Activated T-helper 1 cell treated with anti-CD3 and anti-CD28 coated beads, Interleukin-12 subunit alpha, Interleukin-12 subunit beta, Interleukin-2, Interleukin-4 antibody, amounts not matched to agents 30 ng/mL and 10 ng/mL and 1 ng/mL, durations not matched to agents 14 hours and 24 hours and 36 hours (primary cell): ENCODE data around the gene TFAP2D. TPM values are rescaled to one million over a fixed set of nuclear protein-coding genes. Genes with fewer than 3 reads are reported as not detected.

Source experiments
- DNase-seq: peaks from one replicate; pipeline ENCODE4 v3.0.0; 2021; ENCODE audit warnings: low spot score
- H3K27ac Mint-ChIP-seq: one replicate; pipeline ENCODE4 v1.8.0; 2021; ENCODE audit warnings: mild to moderate bottlenecking, mixed read lengths
- H3K27me3 Mint-ChIP-seq: one replicate; pipeline ENCODE4 v1.8.0; 2022; ENCODE audit warnings: mild to moderate bottlenecking, moderate library complexity, mixed read lengths; ENCODE audit not compliant: insufficient read depth
- H3K36me3 Mint-ChIP-seq: one replicate; pipeline ENCODE4 v1.8.0; 2021; ENCODE audit warnings: low read depth, mixed read lengths
- H3K4me1 Mint-ChIP-seq: one replicate; pipeline ENCODE4 v1.8.0; 2021; ENCODE audit warnings: low read depth, mixed read lengths
- H3K4me3 Mint-ChIP-seq: one replicate; pipeline ENCODE4 v1.8.0; 2021; ENCODE audit warnings: mild to moderate bottlenecking, moderate library complexity, mixed read lengths
- H3K9me3 Mint-ChIP-seq: one replicate; pipeline ENCODE4 v1.8.0; 2021; ENCODE audit warnings: mixed read lengths
- intact Hi-C: fragments of 100-400 bp; cut with micrococcal nuclease; formaldehyde crosslinking; loops from one replicate; pipeline ENCODE4 v1.15.1; 2024
- total RNA-seq: library from RNA; stranded (reverse); gene quantifications from 2 replicates; pipeline ENCODE4 v1.2.3, GENCODE V29; 2022

Gene TFAP2D
- total RNA-seq, 1 donor from 2014 or later, result not detected

GRCh38 chr6:50734488-50734887, 21.2 kb downstream of the TFAP2D start:
- Mint-ChIP-seq H3K9me3 (no peaks in the 10 kb centered on the region), H3K4me3 (no peak overlapping the region), H3K27ac (no peak overlapping the region), H3K4me1 (no peaks in the 10 kb centered on the region), H3K36me3 (no peaks in the 10 kb centered on the region), H3K27me3 (no peaks in the 10 kb centered on the region)
- DNase-seq, result no peak
- intact Hi-C loops, result no loop called here

DNA sequence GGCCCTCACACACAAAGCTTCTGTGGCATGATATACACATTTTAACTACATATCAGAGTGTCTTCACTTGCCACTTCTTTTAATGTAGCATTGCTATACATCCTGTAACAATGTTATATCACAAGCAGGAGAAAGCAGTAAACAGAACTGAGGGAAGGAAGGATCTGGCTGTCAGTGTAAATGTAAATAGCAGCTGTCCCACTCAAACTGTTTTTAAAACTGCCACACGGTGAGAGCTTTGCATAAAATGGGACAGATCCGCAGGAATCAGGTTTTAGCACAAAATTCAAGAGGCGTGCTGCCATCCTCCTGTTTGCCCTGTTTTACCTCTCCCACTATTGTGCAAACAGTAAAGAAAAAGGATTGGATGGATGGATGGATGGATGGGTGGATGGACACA, 28.8 kb downstream of the TFAP2D start:
- Mint-ChIP-seq H3K36me3 (no peaks in the 10 kb centered on the region), H3K27me3 (no peaks in the 10 kb centered on the region), H3K9me3 (no peaks in the 10 kb centered on the region), H3K27ac (no peak overlapping the region), H3K4me3 (no peak overlapping the region), H3K4me1 (no peaks in the 10 kb centered on the region)
- intact Hi-C loops, result no loop called here
- no peak for DNase-seq

GRCh38 chr6:50744976-50745375, 31.6 kb downstream of the TFAP2D start:
- no peaks in the 10 kb centered on the region for H3K9me3 Mint-ChIP-seq
- H3K36me3 Mint-ChIP-seq, result no peaks in the 10 kb centered on the region
- DNase-seq, result no peak
- H3K27me3 Mint-ChIP-seq, result no peaks in the 10 kb centered on the region
- H3K4me3 Mint-ChIP-seq, result no peak overlapping the region
- H3K4me1 Mint-ChIP-seq, result no peaks in the 10 kb centered on the region
- H3K27ac Mint-ChIP-seq, result no peak overlapping the region
- intact Hi-C loops, result no loop called here

DNA sequence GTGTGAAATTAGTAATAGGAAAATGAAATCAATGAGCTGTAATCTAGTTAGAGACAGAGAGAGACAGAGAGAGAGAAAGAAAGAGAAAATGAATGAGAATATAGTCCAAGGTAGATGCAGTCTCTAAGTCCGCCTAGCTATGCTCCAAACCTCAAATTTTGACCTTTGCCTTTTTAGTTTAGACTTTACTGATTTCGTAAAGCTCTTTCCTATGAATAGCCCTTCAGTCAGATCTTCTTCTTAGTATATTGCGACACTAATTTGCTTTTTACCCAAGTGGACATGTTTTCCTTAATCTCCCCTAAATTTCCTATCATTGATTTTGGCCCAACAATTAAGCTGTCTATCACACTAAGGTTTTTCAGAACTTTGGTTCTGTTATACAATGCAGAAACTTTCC, 49.5 kb downstream of the TFAP2D start:
- no peaks in the 10 kb centered on the region for H3K27me3 Mint-ChIP-seq
- no peaks in the 10 kb centered on the region for H3K4me1 Mint-ChIP-seq
- H3K9me3 Mint-ChIP-seq, result peaks cover 5% of the 10 kb centered on the region
- DNase-seq, result no peak
- H3K27ac Mint-ChIP-seq, result no peak overlapping the region
- no peak overlapping the region for H3K4me3 Mint-ChIP-seq
- H3K36me3 Mint-ChIP-seq, result no peaks in the 10 kb centered on the region
- intact Hi-C loops, result no loop called here

DNA sequence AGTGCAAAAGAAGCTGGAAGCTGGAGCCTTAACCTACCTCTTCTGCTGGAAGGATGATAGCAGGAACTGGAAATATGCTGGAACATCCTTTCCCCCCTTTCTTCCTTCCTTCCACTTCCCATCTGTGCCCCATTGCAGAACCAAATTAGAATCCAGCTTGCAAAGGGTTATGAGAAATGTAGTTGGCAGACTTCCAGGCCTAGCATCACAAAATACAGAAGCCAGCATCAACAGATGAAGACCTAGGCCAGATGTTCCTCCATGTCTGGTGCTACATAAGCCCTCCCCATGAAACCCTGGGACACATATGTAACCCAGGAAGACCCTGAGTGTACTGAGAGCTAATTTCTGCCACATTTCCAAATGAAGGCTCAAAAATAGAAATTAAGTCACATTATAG, 65.4 kb downstream of the TFAP2D start:
- no peaks in the 10 kb centered on the region for H3K4me1 Mint-ChIP-seq

DNA sequence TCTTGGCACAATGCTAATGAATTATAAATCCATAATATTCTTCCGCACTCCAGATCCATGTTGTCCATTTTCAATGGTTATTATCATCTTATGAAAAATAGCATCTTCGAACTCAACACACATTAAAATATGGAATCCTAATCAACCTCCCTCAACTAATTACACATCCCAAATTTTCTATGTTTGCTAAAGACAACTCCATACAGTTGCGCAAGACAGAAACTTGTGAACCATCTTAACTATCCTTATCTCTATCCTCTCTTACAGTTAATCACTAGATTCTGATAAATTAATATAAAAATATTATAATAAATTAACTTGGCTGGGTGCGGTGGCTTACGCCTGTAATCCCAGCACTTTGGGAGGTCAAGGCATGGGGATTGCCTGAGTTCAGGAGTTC, 67.1 kb downstream of the TFAP2D start:
- Mint-ChIP-seq H3K27ac (no peak overlapping the region), H3K27me3 (no peaks in the 10 kb centered on the region), H3K4me3 (no peak overlapping the region), H3K4me1 (no peaks in the 10 kb centered on the region), H3K9me3 (no peaks in the 10 kb centered on the region), H3K36me3 (no peaks in the 10 kb centered on the region)
- intact Hi-C loops, result no loop called here
- no peak for DNase-seq

More for the DNA sequence above, 65.4 kb downstream of the TFAP2D start:
- no peak overlapping the region for H3K4me3 Mint-ChIP-seq
- H3K36me3 Mint-ChIP-seq, result no peaks in the 10 kb centered on the region
- DNase-seq, result no peak
- no peaks in the 10 kb centered on the region for H3K9me3 Mint-ChIP-seq
- intact Hi-C loops, result no loop called here
- no peaks in the 10 kb centered on the region for H3K27me3 Mint-ChIP-seq
- no peak overlapping the region for H3K27ac Mint-ChIP-seq

DNA sequence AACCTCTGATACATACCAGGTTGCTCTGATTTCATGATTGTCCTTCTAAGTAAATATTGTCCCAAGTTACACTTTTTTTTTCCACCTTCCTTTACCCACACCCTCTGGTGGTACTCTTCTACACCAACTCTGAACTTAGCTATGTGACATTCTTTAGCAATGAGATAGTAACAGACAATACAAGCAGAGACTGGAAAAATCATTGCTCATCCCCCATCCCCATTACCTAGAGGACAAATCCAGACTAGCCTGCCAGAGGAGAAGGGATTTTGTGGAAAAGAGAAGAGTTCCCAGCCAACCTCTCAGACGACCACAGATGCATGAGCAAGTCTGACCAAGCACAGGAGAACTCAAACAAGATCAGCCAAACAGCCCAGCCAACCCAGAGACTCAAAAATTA, 72.6 kb downstream of the TFAP2D start:
- Mint-ChIP-seq H3K27ac (no peak overlapping the region), H3K4me1 (no peaks in the 10 kb centered on the region), H3K4me3 (no peak overlapping the region), H3K27me3 (no peaks in the 10 kb centered on the region), H3K36me3 (no peaks in the 10 kb centered on the region), H3K9me3 (no peaks in the 10 kb centered on the region)
- no peak for DNase-seq
- intact Hi-C loops, result no loop called here

DNA sequence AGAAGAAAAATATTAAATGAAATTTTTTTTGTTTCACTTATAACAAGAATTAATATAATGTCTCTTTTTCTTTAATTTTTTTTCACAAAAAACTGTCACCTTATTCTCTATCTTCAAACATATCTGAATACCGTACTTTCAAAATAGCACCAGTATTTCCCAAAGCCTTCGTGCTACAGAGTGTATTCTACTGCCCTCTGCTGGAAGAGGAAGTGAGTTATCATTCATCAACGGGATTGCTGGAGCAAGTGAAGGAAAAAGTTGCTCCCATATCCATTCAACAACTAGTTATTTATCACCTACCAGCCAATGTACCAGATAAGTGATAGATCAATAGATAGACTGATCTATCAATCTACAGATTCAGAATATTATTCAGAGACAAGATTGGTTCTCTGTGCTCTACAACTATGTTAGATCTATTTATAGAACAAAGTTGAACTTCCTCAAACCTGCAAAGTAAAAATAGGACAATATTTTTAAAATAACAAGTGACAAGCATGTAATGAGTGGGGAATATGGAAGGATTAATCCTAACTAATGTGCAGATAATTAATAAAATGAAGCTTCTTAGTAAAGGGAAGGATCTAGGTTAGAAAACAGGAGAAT, 78.7 kb downstream of the TFAP2D start:
- Mint-ChIP-seq H3K27ac (no peak overlapping the region), H3K4me3 (no peak overlapping the region), H3K9me3 (no peaks in the 10 kb centered on the region), H3K36me3 (no peaks in the 10 kb centered on the region), H3K27me3 (no peaks in the 10 kb centered on the region), H3K4me1 (no peaks in the 10 kb centered on the region)
- intact Hi-C loops, result no loop called here
- DNase-seq, result no peak

- Mint-ChIP-seq H3K4me1 (no peaks in the 10 kb centered on the region), H3K27ac (no peak overlapping the region), H3K27me3 (no peaks in the 10 kb centered on the region), H3K36me3 (no peaks in the 10 kb centered on the region), H3K4me3 (no peak overlapping the region), H3K9me3 (no peaks in the 10 kb centered on the region)
- DNase-seq, result no peak
- intact Hi-C loops, result no loop called here
Observed at GRCh38 chr6:50792771-50793170, 79.4 kb downstream of the TFAP2D start.

- intact Hi-C loops, result no loop called here
- no peaks in the 10 kb centered on the region for H3K9me3 Mint-ChIP-seq
- DNase-seq, result no peak
- H3K4me3 Mint-ChIP-seq, result no peak overlapping the region
- no peak overlapping the region for H3K27ac Mint-ChIP-seq
- H3K36me3 Mint-ChIP-seq, result no peaks in the 10 kb centered on the region
- H3K27me3 Mint-ChIP-seq, result no peaks in the 10 kb centered on the region
- no peaks in the 10 kb centered on the region for H3K4me1 Mint-ChIP-seq
Observed at GRCh38 chr6:50795574-50795973, 82.2 kb downstream of the TFAP2D start.

GRCh38 chr6:50804283-50804682, 91.0 kb downstream of the TFAP2D start:
- H3K9me3 Mint-ChIP-seq, result no peaks in the 10 kb centered on the region
- intact Hi-C loops, result no loop called here
- H3K27ac Mint-ChIP-seq, result no peak overlapping the region
- H3K4me1 Mint-ChIP-seq, result no peaks in the 10 kb centered on the region
- no peaks in the 10 kb centered on the region for H3K36me3 Mint-ChIP-seq
- peaks cover 3% of the 10 kb centered on the region for H3K27me3 Mint-ChIP-seq
- no peak for DNase-seq
- no peak overlapping the region for H3K4me3 Mint-ChIP-seq

DNA sequence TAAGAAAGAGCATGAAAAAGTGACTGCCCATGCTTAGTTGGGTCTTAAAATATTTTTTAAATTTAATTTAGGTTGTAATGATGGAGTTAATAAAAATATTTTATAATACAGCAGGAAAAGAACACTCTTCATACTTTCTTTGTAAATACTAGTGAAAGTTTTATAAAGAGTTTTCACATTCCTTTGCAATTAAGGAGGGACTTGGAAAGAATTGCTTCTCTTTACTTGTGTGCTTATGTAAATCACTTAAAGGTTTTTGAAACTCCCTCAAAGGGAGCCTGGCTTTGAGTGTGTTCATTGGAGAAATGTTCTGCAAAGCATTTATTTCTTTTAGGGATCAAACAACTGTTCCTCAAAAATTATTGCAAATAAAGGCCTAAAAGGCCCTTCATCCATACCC, 93.7 kb downstream of the TFAP2D start:
- H3K27me3 Mint-ChIP-seq, result peaks cover 3% of the 10 kb centered on the region
- no peak overlapping the region for H3K4me3 Mint-ChIP-seq
- intact Hi-C loops, result no loop called here
- H3K4me1 Mint-ChIP-seq, result no peaks in the 10 kb centered on the region
- H3K9me3 Mint-ChIP-seq, result no peaks in the 10 kb centered on the region
- H3K36me3 Mint-ChIP-seq, result no peaks in the 10 kb centered on the region
- no peak overlapping the region for H3K27ac Mint-ChIP-seq
- no peak for DNase-seq

DNA sequence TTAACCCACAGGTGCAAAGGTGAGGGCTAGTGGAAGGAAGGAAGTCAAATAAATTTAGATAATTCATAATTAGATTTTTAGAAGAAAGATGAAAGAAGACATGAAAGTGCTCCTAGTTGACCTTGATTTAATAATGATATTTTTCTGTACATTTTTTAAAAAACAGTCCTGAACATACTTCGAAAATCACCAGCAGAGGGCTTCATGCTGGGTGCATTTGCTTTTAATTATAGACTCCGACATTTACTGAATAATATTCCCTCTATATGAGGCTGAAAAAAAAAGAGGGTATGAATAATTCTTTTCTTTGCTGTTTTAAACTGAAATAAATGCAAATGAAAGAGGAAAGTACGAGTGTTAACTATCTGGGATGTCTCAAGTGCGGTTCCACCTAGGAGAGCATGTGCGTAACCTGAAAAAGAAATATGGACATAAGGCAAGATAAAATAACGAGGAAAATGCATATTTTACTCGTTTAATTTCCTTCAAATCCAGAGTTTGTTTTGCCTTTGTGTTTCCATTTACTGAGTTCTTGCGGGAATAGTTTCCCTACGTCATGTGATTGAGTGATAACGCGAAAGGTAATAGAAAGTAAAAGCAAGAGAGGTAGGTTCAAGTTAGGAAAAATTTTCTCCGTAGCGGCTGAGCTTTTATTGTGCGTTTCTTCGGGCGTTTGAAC, 102.2 kb downstream of the TFAP2D start:
- intact Hi-C loops, result loop anchor here (2.0 kb wide), 3 partner anchors 99 to 1233 kb away; no protein-coding TSS in a partner anchor
- Mint-ChIP-seq H3K4me3 (peak overlapping the region; percentile 88), H3K27me3 (peaks cover 42% of the 10 kb centered on the region), H3K4me1 (peaks cover 18% of the 10 kb centered on the region), H3K36me3 (peaks cover 1% of the 10 kb centered on the region), H3K27ac (no peak overlapping the region), H3K9me3 (no peaks in the 10 kb centered on the region)
- no peak for DNase-seq
